MCF 10A (cell line): ENCODE data around the gene IQCF6. TPM values are rescaled to one million over a fixed set of nuclear protein-coding genes. Genes with fewer than 3 reads are reported as not detected.
"Not testable (repeated sequence)": the region's sequence is repeated elsewhere in the genome, so short reads cannot be mapped to it uniquely, and the experiment has no call there.

ENCODE experiments used
- BruUV-seq: library from RNA; stranded (reverse); fragments of 400-500 nt; replicated peaks from 2 replicates; lab custom pipeline; 2021; lab: Mats Ljungman, UMichigan
- CTCF ChIA-PET: fragments of 300-600 bp; sonication (Branson Sonifier 250); formaldehyde crosslinking; extraction: SDS; loops from one replicate; lab custom pipeline; 2021; ENCODE audit warnings: antibody characterized with exemption, inconsistent platforms; lab: Yijun Ruan, JAX
- POLR2A ChIA-PET: fragments of 300-600, 350-650 bp; sonication (Branson Sonifier 250); formaldehyde crosslinking; extraction: SDS; loops from one replicate; lab custom pipeline; 2020; ENCODE audit warnings: antibody characterized with exemption, inconsistent platforms; lab: Yijun Ruan, JAX
- DNase-seq: peaks from one replicate; pipeline ENCODE4 v3.0.0-alpha.2; 2018; ENCODE audit not compliant: unreplicated experiment
- H3K27ac Mint-ChIP-seq: one replicate; pipeline ENCODE4 v1.8.0; 2022; ENCODE audit warnings: mild to moderate bottlenecking, low read depth, mixed read lengths; ENCODE audit not compliant: unreplicated experiment
- H3K27me3 Mint-ChIP-seq: one replicate; pipeline ENCODE4 v1.8.0; 2022; ENCODE audit warnings: mixed read lengths; ENCODE audit not compliant: insufficient read depth, unreplicated experiment
- H3K36me3 Mint-ChIP-seq: one replicate; pipeline ENCODE4 v1.8.0; 2022; ENCODE audit warnings: mild to moderate bottlenecking, moderate library complexity, mixed read lengths; ENCODE audit not compliant: insufficient read depth, unreplicated experiment
- H3K4me1 Mint-ChIP-seq: one replicate; pipeline ENCODE4 v1.8.0; 2022; ENCODE audit warnings: mixed read lengths; ENCODE audit not compliant: insufficient read depth, unreplicated experiment
- H3K4me3 Mint-ChIP-seq: one replicate; pipeline ENCODE4 v1.8.0; 2022; ENCODE audit warnings: mild to moderate bottlenecking, moderate library complexity, mixed read lengths; ENCODE audit not compliant: unreplicated experiment
- H3K9me3 Mint-ChIP-seq: one replicate; pipeline ENCODE4 v1.8.0; 2022; ENCODE audit warnings: mixed read lengths; ENCODE audit not compliant: unreplicated experiment
- intact Hi-C: fragments of 100-400 bp; cut with micrococcal nuclease; formaldehyde crosslinking; loops from 2 replicates; pipeline ENCODE4 v1.14.1; 2022
- total RNA-seq: library from RNA; stranded (reverse); gene quantifications from 2 replicates; pipeline ENCODE4 v1.2.3, GENCODE V29; 2022
- TF ChIP-seq, protein P1 (sequence below): fragments of 200-600 bp; IDR thresholded peaks from one replicate; pipeline ENCODE4 v1.8.0; 2022; ENCODE audit warnings: antibody characterized with exemption, mild to moderate bottlenecking; ENCODE audit not compliant: unreplicated experiment

IQCF6 gene
- total RNA-seq, 1 experiment from 2014 or later, result not detected

DNA sequence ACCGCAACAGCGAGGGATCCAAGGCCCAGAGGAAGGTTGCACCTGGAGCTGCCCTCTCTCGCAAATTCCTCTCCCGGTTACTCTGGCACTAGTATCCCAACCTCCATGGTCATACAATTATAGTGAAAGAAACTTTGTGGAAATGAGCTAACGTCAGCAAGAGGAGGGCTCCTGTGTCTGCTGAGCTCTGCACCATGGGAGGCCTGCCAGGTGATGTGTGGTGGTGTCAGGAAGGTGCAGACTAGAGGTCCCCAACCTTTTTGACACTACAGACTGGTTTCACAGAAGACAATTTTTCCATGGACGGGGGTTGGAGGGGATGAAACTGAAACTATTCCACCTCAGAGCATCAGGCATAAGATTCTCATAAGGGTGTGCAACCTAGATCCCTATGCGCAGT, 13.2 kb upstream of the IQCF6 start:
- no peak overlapping the region for H3K4me3 Mint-ChIP-seq
- no peaks in the 10 kb centered on the region for H3K9me3 Mint-ChIP-seq
- DNase-seq, result no peak
- no TSS peak for BruUV-seq
- intact Hi-C loops, result no loop called here
- no peak overlapping the region for H3K27ac Mint-ChIP-seq
- peaks cover 3% of the 10 kb centered on the region for H3K27me3 Mint-ChIP-seq
- ChIA-PET POLR2A (interaction anchor here (0.7 kb wide), 1 partner anchor 91 kb away, joined by 3 read pairs; no protein-coding TSS in a partner anchor), CTCF (interaction anchor here (0.6 to 1.2 kb wide), 3 partner anchors 290 to 1360 kb away, joined by 3 to 7 read pairs (median 4); no protein-coding TSS in a partner anchor)
- peaks cover 8% of the 10 kb centered on the region for H3K4me1 Mint-ChIP-seq
- TF ChIP-seq, protein P1, sequence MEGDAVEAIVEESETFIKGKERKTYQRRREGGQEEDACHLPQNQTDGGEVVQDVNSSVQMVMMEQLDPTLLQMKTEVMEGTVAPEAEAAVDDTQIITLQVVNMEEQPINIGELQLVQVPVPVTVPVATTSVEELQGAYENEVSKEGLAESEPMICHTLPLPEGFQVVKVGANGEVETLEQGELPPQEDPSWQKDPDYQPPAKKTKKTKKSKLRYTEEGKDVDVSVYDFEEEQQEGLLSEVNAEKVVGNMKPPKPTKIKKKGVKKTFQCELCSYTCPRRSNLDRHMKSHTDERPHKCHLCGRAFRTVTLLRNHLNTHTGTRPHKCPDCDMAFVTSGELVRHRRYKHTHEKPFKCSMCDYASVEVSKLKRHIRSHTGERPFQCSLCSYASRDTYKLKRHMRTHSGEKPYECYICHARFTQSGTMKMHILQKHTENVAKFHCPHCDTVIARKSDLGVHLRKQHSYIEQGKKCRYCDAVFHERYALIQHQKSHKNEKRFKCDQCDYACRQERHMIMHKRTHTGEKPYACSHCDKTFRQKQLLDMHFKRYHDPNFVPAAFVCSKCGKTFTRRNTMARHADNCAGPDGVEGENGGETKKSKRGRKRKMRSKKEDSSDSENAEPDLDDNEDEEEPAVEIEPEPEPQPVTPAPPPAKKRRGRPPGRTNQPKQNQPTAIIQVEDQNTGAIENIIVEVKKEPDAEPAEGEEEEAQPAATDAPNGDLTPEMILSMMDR, result no peak
- no peaks in the 10 kb centered on the region for H3K36me3 Mint-ChIP-seq

DNA sequence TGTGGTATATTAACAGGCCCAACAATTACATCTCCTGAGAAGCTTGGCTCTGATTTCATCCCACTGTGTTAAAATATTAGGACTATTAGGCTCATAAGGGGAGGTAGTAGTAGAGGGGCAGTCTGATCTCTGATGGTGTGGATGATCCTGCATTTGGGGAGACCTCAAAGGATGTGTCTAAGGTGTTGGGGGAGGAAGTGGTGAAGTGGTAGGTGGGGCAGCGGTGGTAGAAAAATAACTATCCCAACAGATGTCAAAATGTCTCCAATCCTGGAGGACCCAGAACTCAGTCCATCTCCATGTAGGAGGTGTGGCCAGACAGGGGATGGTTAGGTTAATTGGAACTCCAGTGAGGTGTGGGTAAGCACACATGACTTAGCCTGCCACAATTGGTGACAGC, 10.4 kb upstream of the IQCF6 start:
- ChIA-PET CTCF (interaction anchor here (0.9 kb wide), 1 partner anchor 10 kb away, joined by 3 read pairs; no protein-coding TSS in a partner anchor), POLR2A (no interaction called here)
- DNase-seq, result no peak
- no TSS peak for BruUV-seq
- H3K27me3 Mint-ChIP-seq, result peaks cover 31% of the 10 kb centered on the region
- H3K9me3 Mint-ChIP-seq, result no peaks in the 10 kb centered on the region
- H3K36me3 Mint-ChIP-seq, result no peaks in the 10 kb centered on the region
- H3K27ac Mint-ChIP-seq, result no peak overlapping the region
- TF ChIP-seq, protein P1, result no peak
- no peak overlapping the region for H3K4me3 Mint-ChIP-seq
- no peaks in the 10 kb centered on the region for H3K4me1 Mint-ChIP-seq
- intact Hi-C loops, result no loop called here

DNA sequence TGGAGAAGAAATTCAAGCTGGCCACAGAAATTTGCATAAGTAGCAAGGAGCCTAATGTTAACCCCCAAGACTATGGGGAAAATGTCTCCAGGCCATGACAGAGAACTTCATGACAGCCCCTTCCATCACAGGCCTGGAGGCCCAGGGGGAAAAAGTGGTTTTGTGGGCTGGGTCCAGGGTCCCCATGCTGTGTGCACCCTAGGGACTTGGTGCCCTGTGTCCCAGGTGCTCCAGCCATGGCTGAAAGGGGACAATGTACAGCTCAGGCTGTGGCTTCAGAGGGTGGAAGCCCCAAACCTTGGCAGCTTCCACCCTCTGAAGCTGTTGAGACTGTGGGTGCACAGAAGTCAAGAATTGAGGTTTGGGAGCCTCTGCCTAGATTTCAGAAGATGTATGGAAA, 8.5 kb upstream of the IQCF6 start:
- H3K4me3 Mint-ChIP-seq, H3K36me3 Mint-ChIP-seq, POLR2A ChIA-PET, H3K9me3 Mint-ChIP-seq, H3K4me1 Mint-ChIP-seq, intact Hi-C loops, H3K27ac Mint-ChIP-seq, CTCF ChIA-PET, BruUV-seq, DNase-seq: not testable (repeated sequence)
- H3K27me3 Mint-ChIP-seq, result peaks cover 49% of the 10 kb centered on the region

DNA sequence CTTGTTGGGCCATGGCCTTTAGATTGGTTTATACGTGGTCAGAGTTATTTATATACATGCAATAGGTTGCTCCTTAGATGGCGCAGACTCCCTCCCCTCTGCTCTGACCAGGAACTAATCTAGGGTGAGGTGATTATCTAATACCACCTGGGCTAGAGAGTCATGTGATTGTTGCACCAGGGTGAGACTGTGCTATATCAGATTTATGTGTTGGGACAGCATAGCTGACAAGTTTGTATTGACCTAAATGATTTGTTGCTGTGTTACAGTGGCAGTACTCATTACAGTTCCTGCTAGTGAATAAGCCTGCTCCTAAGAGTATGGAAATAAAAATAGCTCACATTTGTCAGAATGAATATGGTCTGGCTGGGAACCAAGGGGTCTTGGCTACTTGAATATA, 7.2 kb upstream of the IQCF6 start:
- Mint-ChIP-seq H3K4me3 (no peak overlapping the region), H3K36me3 (no peaks in the 10 kb centered on the region), H3K4me1 (no peaks in the 10 kb centered on the region), H3K27ac (no peak overlapping the region), H3K9me3 (no peaks in the 10 kb centered on the region), H3K27me3 (peaks cover 54% of the 10 kb centered on the region)
- DNase-seq, result no peak
- no TSS peak for BruUV-seq
- TF ChIP-seq, protein P1, result no peak
- CTCF ChIA-PET, result no interaction called here
- intact Hi-C loops, result no loop called here
- POLR2A ChIA-PET, result no interaction called here

DNA sequence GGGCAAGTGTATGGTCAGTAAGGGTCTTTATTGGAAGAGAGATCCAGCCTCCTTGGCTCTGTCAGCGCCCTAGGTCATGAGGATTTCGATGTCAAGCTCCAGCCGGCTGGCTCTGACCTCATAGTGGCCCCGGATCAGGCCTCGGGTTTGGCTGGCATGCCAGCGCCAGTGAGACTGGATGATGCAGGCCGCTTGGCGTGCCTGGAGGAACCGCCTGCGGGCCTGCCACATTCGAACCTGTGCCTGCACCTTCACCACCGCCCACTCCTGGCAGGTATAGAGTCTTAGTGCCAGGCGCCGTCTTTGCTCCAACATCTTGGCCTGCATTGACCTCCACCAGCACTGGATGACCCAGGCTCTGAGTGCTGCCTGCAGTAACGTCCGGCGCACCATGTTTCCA, 483 bp downstream of the IQCF6 start:
- DNase-seq, result no peak
- no peaks in the 10 kb centered on the region for H3K4me1 Mint-ChIP-seq
- ChIA-PET POLR2A (no interaction called here), CTCF (no interaction called here)
- no peak overlapping the region for H3K27ac Mint-ChIP-seq
- H3K36me3 Mint-ChIP-seq, result no peaks in the 10 kb centered on the region
- H3K27me3 Mint-ChIP-seq, result peaks cover 38% of the 10 kb centered on the region
- TF ChIP-seq, protein P1, result no peak
- intact Hi-C loops, result no loop called here
- H3K9me3 Mint-ChIP-seq, result no peaks in the 10 kb centered on the region
- BruUV-seq, result no TSS peak
- no peak overlapping the region for H3K4me3 Mint-ChIP-seq
